GM18505 (cell line): ENCODE data around the gene SFMBT2.

Source experiments
- ATAC-seq: cut with Tn5 transposase; IDR thresholded peaks from one replicate; pipeline ENCODE4 v1.9.1; 2021; ENCODE audit not compliant: unreplicated experiment
- POLR2A ChIP-seq: IDR thresholded peaks from 4 replicates; pipeline ENCODE4 v1.6.1; 2011; ENCODE audit warnings: borderline replicate concordance; ENCODE audit not compliant: insufficient read depth, insufficient read length; ENCODE audit errors: extremely low read depth

Gene SFMBT2

DNA sequence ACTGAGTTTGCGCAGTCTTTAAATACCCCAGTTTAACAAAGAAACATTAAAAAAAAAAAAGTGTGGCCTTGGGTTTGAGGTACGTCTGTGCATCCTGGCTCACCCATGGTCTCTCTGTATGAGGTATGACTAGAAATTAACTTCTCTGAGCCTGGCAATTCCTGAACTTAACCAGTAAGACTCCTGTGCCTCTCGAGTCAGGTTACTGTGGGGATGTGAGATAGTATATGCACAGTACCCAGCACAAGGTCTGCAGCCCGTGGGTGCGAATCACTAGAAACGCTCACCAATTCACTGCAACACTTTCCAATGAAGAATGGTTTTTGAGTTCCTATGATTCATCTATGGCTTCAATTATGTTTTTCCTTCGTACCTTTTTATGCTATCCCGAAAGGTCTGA is 149.9 kb downstream of the SFMBT2 start:
- no peak for ATAC-seq
- no peak for TF ChIP-seq POLR2A

DNA sequence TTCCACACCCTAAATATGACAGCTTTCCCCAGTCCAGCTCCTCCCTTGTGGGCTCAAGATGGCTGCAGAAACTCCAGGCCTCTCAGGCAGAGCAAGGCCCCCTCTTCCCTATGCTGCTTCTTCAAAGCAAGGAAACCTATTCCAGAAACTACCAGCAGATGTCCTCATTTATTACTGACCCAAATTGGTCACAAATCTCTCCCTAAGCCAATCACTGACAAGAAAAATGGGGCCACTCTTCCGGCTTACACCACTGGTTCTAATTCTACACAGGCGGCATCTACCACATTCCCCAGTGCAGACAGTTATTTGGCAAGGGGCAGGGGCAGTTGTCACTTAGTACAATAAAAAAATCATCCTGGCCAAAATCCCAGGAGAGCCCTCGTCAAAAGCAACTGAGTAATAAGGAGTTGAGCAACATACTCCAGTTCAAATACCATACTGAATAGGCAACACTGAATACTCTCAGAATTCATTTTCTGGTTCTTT is 150.4 kb downstream of the SFMBT2 start:
- TF ChIP-seq POLR2A = no peak
- peak; percentile 65 for ATAC-seq

DNA sequence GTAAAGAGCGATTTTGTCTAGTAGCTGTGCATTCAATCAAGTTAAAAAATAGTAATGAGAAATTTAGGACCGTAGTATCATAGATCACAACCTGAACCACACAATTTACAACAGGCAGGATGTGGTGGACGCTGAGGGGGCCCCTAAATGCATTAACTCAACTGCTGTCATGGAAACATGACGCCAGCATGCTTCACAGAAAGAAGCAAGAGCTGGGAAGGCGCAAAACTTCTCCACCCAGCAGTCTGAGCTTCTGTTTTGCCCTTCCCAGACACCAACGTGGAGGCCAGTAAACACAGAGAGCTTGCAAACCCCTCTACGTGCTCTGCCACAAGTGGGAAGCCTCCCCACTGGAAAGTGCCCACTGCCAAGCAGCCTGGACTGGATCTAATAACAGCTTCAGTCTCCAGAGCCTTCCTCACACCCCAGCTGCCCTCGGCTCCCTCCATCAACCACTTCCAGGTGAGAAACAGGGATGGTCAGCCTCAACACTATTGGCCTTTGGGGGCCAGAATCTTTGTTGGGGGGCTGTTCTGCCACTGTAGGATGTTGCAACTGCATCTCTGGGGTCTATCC is 151.8 kb downstream of the SFMBT2 start:
- ATAC-seq = peak; percentile 55
- no peak for TF ChIP-seq POLR2A

DNA sequence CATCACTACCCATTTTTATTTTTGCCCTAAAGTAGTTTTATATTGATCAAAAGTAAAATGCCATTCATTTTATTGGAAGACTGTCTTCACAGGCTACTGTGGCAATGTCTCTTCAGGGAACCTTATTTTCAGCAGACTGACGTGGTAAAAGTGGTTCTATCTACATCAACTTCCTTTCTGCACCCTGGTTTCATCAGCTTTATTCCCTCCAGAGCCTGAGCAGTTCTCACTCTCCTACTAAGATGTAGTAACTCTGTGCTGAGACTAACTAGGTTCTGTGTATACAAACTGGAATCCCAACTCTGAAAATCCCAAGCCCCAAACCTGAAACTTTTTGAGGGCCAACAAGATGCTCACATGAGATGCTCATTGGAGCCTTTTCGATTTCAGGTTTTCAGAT is 155.3 kb downstream of the SFMBT2 start:
- no peak for ATAC-seq
- TF ChIP-seq POLR2A = no peak

DNA sequence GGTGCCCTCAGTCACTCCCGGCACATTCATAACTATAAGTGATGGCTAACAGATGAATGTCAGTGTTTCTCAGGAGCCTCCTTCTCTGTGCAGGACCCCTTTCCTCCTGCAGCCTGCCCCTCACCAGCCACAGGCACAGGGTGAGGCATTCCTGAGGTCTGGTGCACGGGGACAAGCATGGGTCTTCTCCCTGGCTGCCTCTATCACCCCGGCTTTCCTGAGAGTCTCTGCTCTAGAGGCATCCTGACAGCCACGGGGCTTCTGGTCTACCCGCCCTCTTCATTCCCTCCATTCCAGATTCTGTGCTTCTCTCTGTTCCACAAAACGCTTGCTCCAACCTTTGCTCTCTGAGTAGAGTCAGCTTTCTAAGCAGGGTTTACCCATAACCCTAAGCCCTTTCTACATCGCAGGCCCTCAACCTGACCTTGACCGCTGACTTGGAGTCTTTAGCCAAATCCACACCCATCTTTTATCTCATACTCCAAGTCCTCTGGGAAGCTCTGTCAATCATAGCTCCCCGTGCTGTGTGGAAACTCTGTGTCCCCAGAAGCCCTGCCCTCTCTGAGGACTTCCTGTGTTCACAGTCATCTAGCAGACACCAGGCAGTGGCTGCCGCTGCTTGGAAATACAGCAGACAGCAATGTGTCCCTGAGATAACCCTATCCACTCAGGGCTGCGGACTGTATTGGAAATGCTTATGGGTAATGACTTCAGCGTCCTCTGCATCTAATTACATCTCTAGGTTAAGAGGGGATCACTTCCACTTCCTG is 159.0 kb downstream of the SFMBT2 start:
- TF ChIP-seq POLR2A = no peak
- no peak for ATAC-seq

DNA sequence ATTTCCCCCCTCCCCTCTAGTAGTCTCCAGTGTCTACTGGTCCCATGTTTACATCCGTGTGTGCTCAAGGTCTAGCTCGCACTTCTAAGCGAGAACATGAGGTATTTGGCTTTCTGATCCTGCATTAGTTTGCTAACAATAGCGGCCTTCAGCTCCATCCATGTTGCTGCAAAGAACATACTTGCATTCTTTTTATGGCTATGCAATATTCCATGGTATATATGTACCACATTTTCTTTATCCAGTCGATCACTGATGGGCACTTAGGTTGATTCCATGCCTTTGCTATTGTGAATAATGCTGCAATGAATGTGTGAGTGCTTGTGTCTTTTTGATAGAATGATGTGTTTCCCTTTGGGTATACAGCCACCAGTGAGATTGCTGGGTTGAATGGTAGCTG is 160.6 kb downstream of the SFMBT2 start:
- TF ChIP-seq POLR2A = no peak
- ATAC-seq = no peak

DNA sequence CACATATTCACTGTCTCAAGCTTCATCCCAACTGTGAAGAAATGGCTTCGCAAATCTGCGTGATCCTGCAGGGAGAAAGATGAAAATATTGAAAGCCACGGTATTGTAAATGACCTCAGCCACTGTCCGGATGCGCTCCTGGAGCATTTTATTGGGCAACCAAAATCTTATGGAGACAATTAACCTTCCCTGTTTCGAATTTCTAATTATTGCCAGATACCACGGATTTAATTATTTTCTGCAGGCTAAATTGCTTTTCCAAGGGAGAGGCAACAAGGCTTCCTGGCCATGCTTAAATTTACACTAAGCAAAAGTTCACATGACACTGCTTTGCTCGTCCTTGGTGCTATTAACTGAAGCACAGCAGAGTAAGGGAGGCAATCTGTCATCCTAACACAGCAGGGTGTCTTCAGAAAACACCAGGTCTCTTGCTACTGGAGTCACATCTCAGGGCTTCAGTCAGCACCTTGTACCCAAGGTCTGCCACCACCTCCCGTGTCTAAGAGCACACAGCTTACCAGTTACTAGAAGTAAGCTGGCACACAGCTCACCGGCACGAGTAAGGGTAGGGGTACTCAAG is 162.2 kb downstream of the SFMBT2 start:
- no peak for ATAC-seq
- TF ChIP-seq POLR2A = no peak

DNA sequence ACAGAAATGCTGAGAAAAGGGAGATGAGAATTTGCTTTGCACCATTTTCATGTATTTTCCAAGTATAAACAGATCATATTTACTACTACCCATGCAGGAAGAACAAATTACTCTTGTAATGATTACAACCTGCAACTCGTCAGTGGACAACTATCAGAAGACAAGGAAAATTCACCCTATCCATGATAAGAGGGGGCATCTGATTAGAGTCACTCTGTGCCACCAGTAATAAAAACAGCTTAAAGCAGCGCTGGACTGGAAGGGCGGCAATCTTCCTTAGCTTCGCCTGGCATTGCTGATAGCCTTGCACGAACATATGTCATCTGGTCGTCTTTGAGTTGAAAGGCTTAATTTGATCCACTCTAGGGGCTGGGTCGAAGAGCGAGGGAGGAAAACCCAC is 162.7 kb downstream of the SFMBT2 start:
- TF ChIP-seq POLR2A = no peak
- no peak for ATAC-seq

DNA sequence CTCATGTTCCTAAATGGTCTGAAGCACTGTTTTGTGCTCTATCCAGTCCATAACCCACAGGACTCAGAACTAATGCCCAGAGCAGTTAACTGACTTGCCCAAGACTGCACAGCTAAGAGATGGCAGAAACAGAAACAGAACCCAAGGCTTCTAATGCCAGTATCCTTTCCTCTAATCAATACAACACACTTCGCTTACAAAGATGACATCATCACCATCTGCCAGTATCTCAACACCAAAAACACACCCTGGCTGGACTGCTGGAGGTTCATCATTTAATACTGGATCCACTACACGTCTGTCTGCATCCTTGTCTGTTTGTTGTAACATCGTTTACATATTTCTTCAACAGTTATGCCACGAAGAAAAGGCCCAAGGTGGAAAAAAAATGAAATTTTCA is 165.3 kb downstream of the SFMBT2 start:
- TF ChIP-seq POLR2A = no peak
- no peak for ATAC-seq

DNA sequence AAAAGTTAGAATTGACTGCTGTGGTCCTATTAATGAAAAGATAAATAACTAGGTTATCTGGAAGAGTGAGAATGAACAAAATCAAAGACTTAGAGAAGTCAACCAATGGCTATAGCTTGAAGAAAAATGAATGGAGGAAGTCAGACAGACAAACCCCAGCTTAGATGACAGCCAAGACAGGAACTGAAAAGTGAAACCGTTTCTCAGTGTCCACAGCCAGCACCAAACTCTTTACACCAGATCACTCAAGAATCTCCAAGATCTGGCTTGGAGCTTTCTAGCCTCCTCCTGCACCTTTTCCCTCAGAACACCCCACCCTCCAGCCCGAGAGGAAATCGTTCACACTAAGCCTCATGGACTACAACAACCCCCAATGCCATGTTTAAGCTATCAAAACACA is 167.0 kb downstream of the SFMBT2 start:
- peak; percentile 87 for ATAC-seq
- no peak for TF ChIP-seq POLR2A

DNA sequence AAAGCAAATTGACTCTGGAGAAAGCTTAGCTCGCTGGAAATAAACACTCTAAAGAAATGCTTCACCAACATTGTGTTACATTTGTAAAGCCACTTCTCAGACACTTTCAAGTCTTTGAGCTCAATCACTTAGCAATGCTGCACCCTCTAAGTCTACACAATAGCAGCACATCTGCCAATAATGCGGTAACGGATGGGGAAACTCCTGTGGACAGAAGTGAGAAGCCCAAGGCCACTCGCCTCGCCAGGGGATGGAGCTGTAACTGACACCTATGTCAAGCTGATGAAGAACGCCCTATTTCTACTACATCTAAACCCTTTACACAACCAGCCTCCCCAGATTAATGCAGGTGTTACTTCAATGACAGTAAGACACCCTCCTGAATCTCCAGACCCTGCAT is 167.7 kb downstream of the SFMBT2 start:
- no peak for ATAC-seq
- no peak for TF ChIP-seq POLR2A

DNA sequence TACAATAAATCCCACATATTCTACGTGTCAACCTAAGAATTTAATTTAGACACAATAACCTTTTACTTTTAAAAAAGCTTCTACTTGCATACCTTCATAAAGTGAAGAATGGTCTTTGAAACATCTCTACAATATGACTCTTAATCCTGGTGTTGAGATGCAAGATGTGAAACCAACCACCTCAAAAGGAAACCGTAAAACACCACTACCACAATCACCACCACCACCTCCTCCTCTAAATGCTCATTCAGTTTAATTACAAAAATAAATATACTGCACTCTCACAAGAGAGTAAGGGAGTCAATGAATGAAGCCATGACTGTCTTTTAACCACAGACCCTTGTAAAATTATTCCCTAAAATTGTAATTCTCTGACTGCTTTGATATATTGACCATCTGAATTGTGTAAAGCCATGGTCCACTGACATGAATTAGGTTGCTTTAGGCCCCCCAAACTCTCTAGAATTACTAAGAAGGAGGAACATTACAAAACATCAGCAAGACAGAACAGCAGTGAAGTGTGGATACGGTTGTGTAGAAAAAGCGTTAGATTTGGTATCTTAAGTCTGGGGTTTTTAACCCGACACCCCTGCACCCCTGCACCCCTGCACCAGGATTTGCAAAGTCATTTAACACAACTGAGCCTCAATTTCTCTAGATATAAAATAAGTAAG is 171.4 kb downstream of the SFMBT2 start:
- ATAC-seq = peak; percentile 74
- TF ChIP-seq POLR2A = no peak

DNA sequence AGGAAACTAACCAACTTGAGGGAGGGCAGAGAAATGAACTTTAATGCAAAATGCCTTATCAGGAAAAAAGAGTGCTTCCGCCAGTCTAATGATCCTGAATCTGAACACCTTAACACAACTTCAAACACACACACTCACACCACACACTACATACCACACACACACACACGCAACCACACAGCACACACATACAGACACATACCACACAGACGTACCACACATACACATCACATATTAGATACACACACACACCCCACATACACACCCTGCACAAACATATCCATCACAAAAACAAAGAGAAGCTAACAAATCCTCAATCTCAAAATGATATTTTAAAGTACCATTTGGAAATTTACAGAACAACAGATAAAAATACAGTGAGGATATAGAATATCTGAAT is 175.5 kb downstream of the SFMBT2 start:
- ATAC-seq = no peak
- TF ChIP-seq POLR2A = no peak

DNA sequence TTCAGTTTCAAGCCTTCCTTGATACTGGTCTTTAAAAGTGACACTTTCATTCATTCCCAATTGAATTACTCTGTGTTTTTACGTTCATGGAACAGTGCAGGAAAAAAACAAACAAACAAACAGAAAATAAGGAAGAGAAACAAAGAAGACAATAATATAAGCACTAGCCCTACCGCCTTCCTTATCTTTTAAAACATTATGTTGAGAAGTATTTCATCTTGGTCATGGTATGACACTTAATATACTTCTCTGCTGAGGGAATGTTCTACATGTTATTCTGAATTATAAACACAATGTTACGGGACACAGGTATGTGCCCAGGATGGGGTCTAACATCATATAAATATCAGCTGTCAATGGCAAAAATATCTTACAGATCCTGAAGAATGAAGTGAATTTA is 176.7 kb downstream of the SFMBT2 start:
- no peak for TF ChIP-seq POLR2A
- no peak for ATAC-seq

DNA sequence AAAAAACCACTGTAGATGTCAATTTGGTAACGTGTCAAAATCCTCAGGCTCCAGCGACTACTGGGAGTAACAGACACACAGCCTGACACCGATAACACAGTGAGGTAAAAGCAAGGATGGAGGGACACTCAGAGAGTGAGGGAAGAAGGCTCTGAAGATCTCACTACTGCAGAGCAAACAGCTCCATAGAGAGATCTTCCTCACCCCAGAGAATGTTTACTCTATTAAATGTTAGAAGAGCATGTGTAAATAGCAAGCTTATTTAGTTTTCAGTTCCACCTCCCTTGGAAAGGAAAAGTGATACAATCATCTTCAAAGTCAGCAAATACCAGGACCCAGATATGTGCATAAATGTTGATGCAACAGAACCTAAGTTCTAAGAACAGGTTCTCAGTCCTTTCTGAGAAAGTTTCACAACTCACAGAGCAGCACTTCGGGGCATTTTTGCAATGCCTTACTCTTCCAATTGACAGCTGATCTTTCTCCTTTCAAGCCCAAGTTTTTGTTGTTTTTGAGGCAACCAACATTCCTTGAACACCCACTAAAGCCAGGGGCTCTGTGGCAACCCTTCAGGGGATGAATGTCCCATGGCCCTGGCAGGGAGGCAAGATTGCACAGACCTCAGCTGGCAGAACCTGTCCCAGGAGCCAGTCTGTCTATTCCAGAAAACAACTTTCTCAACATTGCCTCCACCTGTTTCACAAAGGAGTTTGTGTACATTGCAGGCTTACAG is 177.4 kb downstream of the SFMBT2 start:
- TF ChIP-seq POLR2A = no peak
- no peak for ATAC-seq
